Articular chondrocyte of knee joint (primary cell): ENCODE measurements around the gene MAP6D1. TPM values are rescaled to one million over a fixed set of nuclear protein-coding genes. Genes with fewer than 3 reads are reported as not detected.

Experiments
- total RNA-seq: library from RNA; depleted of rRNA; stranded (reverse); fragments of >200 nt; gene quantifications from 2 replicates; pipeline ENCODE4 v1.2.3, GENCODE V29; 2012

The MAP6D1 gene
- total RNA-seq, result 1.3 and 1.9 TPM in 2 replicates

GRCh38 chr3:183825456-183826161 lies at the start of gene MAP6D1:
TSS of gene MAP6D1 (minus strand) at chr3:183825577. CDS start at chr3:183825547, 30 bp downstream.

Other genes with a start within 250 kb of the MAP6D1 start
- 71.1 and 79.6 TPM in 2 replicates for gene KLHL24, start 190.0 kb downstream of the MAP6D1 start, total RNA-seq
- gene YEATS2, start 127.8 kb downstream of the MAP6D1 start, total RNA-seq, result 29.4 and 36.6 TPM in 2 replicates
- gene PARL, start 59.3 kb upstream of the MAP6D1 start, total RNA-seq, result 42.7 and 46.8 TPM in 2 replicates
- 22.8 and 26.5 TPM in 2 replicates for gene ABCC5, start 192.3 kb upstream of the MAP6D1 start, total RNA-seq
- not detected in 2 replicates for gene HTR3D, start 206.2 kb upstream of the MAP6D1 start, total RNA-seq
- gene HTR3C, start 227.5 kb upstream of the MAP6D1 start, total RNA-seq, result not detected in 2 replicates